GM21515 (cell line): Measurements from ENCODE around the gene FBXO11.
"Not testable (repeated sequence)": the region's sequence is repeated elsewhere in the genome, so short reads cannot be mapped to it uniquely, and the experiment has no call there.

ENCODE experiments used
- ATAC-seq: cut with Tn5 transposase; IDR thresholded peaks from one replicate; pipeline ENCODE4 v1.9.1; 2021; ENCODE audit not compliant: unreplicated experiment

Gene FBXO11

GRCh38 chr2:47862949-47863348, 43.3 kb downstream of the FBXO11 start:
- ATAC-seq: no peak

- ATAC-seq: not testable (repeated sequence)
Observed at GRCh38 chr2:47853067-47853777, 53.1 kb downstream of the FBXO11 start.

- no peak for ATAC-seq
Observed at GRCh38 chr2:47850198-47850597, 56.1 kb downstream of the FBXO11 start.

- ATAC-seq: no peak
Observed at GRCh38 chr2:47849368-47849767, 56.9 kb downstream of the FBXO11 start.

- ATAC-seq: no peak
Observed at GRCh38 chr2:47844162-47844561, 62.1 kb downstream of the FBXO11 start.

GRCh38 chr2:47843407-47843806, 62.9 kb downstream of the FBXO11 start:
- ATAC-seq: no peak

- no peak for ATAC-seq
Observed at GRCh38 chr2:47842846-47843245, 63.5 kb downstream of the FBXO11 start.

GRCh38 chr2:47838686-47839085, 67.6 kb downstream of the FBXO11 start:
- ATAC-seq: no peak

- no peak for ATAC-seq
Observed at GRCh38 chr2:47838249-47838648, 68.0 kb downstream of the FBXO11 start.

- ATAC-seq: peak; percentile 66
Observed at GRCh38 chr2:47833516-47833968, 72.8 kb downstream of the FBXO11 start.

GRCh38 chr2:47822518-47822917, 83.8 kb downstream of the FBXO11 start:
- ATAC-seq: no peak

- ATAC-seq: no peak
Observed at GRCh38 chr2:47819834-47820233, 86.5 kb downstream of the FBXO11 start.

GRCh38 chr2:47818777-47819176, 87.5 kb downstream of the FBXO11 start:
- no peak for ATAC-seq

GRCh38 chr2:47815764-47816163, 90.5 kb downstream of the FBXO11 start:
- no peak for ATAC-seq

- ATAC-seq: no peak
Observed at GRCh38 chr2:47811668-47812067, 94.6 kb downstream of the FBXO11 start.

- ATAC-seq: no peak
Observed at GRCh38 chr2:47810850-47811249, 95.4 kb downstream of the FBXO11 start.

GRCh38 chr2:47809903-47810302, 96.4 kb downstream of the FBXO11 start:
- no peak for ATAC-seq

GRCh38 chr2:47808614-47809013, 97.7 kb downstream of the FBXO11 start:
- ATAC-seq: no peak

GRCh38 chr2:47805850-47806249, 100.4 kb downstream of the FBXO11 start:
- ATAC-seq: no peak

GRCh38 chr2:47803770-47804169, 102.5 kb downstream of the FBXO11 start:
- no peak for ATAC-seq

GRCh38 chr2:47803363-47803762, 102.9 kb downstream of the FBXO11 start:
- no peak for ATAC-seq

GRCh38 chr2:47801118-47801517, 105.2 kb downstream of the FBXO11 start:
- ATAC-seq: no peak

- ATAC-seq: no peak
Observed at GRCh38 chr2:47799031-47799609, 107.2 kb downstream of the FBXO11 start.
